Measurements from ENCODE around the gene STEAP3.

- TF ChIP-seq CTCF (IDR thresholded peaks at IDR 0.05; ENCODE audit: extremely low read depth in 1 of 2, insufficient read depth in 1 of 2, low read depth in 1 of 2, low read length in 2 of 2) (no peak), JUN (IDR thresholded peaks at IDR 0.05; ENCODE audit: borderline replicate concordance, insufficient read depth, insufficient read length, low read depth) (no peak), EZH2 (IDR thresholded peaks at IDR 0.05; ENCODE audit: borderline replicate concordance, low read depth, low read length, severe bottlenecking) (no peak), POLR2A (IDR thresholded peaks at IDR 0.05; ENCODE audit: low read depth, low read length) (no peak)
Observed at GRCh38 chr2:119289642-119290041, 66.0 kb downstream of the STEAP3 start.
